ENCODE measurements around the gene SERTAD3. TPM values are rescaled to one million over a fixed set of nuclear protein-coding genes. Genes with fewer than 3 reads are reported as not detected.
A peak's percentile ranks its signal among the peaks of the same experiment; 100 is the strongest.

The SERTAD3 gene
- total and polyA plus RNA-seq, 11 donors: 17.6 to 38.7 (median 26.0) TPM

- TF ChIP-seq CTCF (IDR thresholded peaks at IDR 0.05) (no peak), POLR2A (IDR thresholded peaks at IDR 0.05) (no peak)
- peak overlapping the region in 11 of 12 donors; percentile 62 to 96 (median 80) for H3K27ac ChIP-seq
- peaks cover 0 to 12% (median 0%) of the 10 kb centered on the region in 9 donors for H3K27me3 ChIP-seq
- ATAC-seq (peak in 2 of 4 donors; percentile 3 to 9), DNase-seq (peak in 4 of 5 donors; percentile 21 to 67 (median 46))
- H3K4me3 ChIP-seq: peak overlapping the region; percentile 15 to 85 (median 77)
- no peaks in the 10 kb centered on the region for H3K9me3 ChIP-seq
- H3K4me1 ChIP-seq: peaks cover 0 to 48% (median 19%) of the 10 kb centered on the region in 12 donors
- 14 to 21% (median 18%) methylated on average over 24 to 48 of the region's 48 CpGs for WGBS, 4 donors
- no peaks in the 10 kb centered on the region for H3K36me3 ChIP-seq
- intact Hi-C loops (cut with DNase I): loop anchor here in 6 of 10 donors (5.0 to 10.0 kb wide), 5 partner anchors 58 to 138 kb away; partner anchors contain the start of gene LTBP4 (in 3 of the 6)
Observed at GRCh38 chr19:40466219-40466984, 22.3 kb upstream of the SERTAD3 start.

- Histone ChIP-seq H3K27me3 (peaks cover 0 to 12% (median 0%) of the 10 kb centered on the region in 9 donors), H3K9me3 (no peaks in the 10 kb centered on the region), H3K4me3 (peak within 1 kb of the TSS; percentile 50 to 85 (median 78)), H3K27ac (peak within 1 kb of the TSS; percentile 28 to 96 (median 86)), H3K36me3 (no peaks in the 10 kb centered on the region), H3K4me1 (peaks cover 0 to 55% (median 19%) of the 10 kb centered on the region in 12 donors)
- intact Hi-C loops (cut with DNase I): loop anchor here in 6 of 10 donors (1.0 to 10.0 kb wide), 7 partner anchors 21 to 139 kb away; partner anchors contain the start of genes LTBP4 (in 3 of the 6), SERTAD1 (in 2 of the 6) and SERTAD3 (in 2 of the 6)
- TF ChIP-seq POLR2A (IDR thresholded peaks at IDR 0.05) (peak; percentile 28 to 90), CTCF (IDR thresholded peaks at IDR 0.05) (no peak)
- 0 to 1% (median 0%) methylated on average over 26 to 54 of the region's 54 CpGs for WGBS, 4 donors
- DNase-seq (peak; percentile 99 to 100 (median 99)), ATAC-seq (peak; percentile 96 to 97 (median 97))
Observed at GRCh38 chr19:40465557-40466218, 21.6 kb upstream of the SERTAD3 start, which contains the start of gene BLVRB. Gene BLVRB (minus strand): TSS chr19:40465745. CDS start chr19:40465688, 57 bp downstream.

GRCh38 chr19:40465025-40465556 is 21.0 kb upstream of the SERTAD3 start:
- Histone ChIP-seq H3K4me1 (peaks cover 0 to 58% (median 19%) of the 10 kb centered on the region in 12 donors), H3K36me3 (peaks cover 0 to 4% (median 0%) of the 10 kb centered on the region in 9 donors), H3K9me3 (no peaks in the 10 kb centered on the region), H3K27ac (peak overlapping the region; percentile 28 to 96 (median 86)), H3K27me3 (peaks cover 0 to 12% (median 0%) of the 10 kb centered on the region in 9 donors), H3K4me3 (peak overlapping the region; percentile 50 to 85 (median 78))
- no peak for TF ChIP-seq CTCF (IDR thresholded peaks at IDR 0.05)
- no peak for TF ChIP-seq POLR2A (IDR thresholded peaks at IDR 0.05)
- 13 to 17% (median 15%) methylated on average over 10 to 11 of the region's 11 CpGs for WGBS, 4 donors
- DNase-seq: no peak
- ATAC-seq: peak; percentile 0 to 26 (median 2)
- intact Hi-C loops (cut with DNase I): loop anchor here in 6 of 10 donors (1.0 to 10.0 kb wide), 7 partner anchors 21 to 140 kb away; partner anchors contain the start of genes LTBP4 (in 3 of the 6), SERTAD1 (in 2 of the 6) and SERTAD3 (in 2 of the 6)
